COLO668 (cell line): ENCODE results near the gene ZNF654.
A peak's percentile ranks its signal among the peaks of the same experiment; 100 is the strongest.
"Not testable (repeated sequence)": the region's sequence is repeated elsewhere in the genome, so short reads cannot be mapped to it uniquely, and the experiment has no call there.

ENCODE experiments used
- DNase-seq: peaks from one replicate; lab custom pipeline; 2025; ENCODE audit not compliant: unreplicated experiment; lab: John Stamatoyannopoulos, UW

Gene ZNF654

DNA sequence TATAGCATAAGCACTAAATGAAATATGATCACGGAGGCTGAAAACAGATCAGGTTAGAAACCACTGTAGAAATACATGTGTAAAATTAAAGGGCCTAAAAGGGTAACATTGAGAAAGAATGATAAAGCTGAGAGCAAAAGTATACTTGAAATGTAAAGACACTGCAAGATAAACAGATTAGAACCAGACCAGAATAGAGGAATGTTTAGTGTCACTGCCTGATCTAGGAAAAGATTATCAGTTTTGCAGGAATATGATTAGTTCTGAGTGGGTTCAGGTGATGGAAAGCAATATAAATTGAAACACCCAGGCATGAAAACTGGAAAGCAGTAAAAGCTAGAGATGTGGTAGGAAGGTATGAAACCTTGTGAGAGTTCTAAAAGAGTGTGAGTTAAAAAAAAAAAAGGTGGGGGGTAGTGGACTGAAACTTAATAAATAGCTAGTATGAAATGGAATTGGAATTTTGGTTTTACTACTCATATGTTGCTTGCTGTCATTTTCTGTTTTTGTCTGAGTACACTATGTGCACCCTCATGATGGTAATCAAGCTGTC, 74.7 kb downstream of the ZNF654 start:
- DNase-seq = no peak

DNA sequence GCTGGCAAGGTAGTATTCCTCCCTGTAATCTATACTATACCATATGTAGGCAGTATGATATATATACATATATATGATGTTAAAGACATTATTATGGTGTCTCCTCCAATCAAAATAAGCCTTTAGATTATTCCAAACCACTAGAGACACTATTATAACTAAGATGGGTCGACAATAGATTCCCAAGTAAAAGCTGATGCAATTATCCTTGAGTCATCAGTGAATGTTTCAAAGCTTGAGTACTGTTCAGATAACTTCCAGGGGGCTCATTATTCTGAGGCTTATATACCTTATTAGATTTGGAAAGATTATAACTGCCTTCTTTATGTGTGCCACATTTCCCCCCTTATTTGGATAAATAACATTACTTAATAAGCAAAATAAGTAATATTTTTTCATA, 78.8 kb downstream of the ZNF654 start:
- no peak for DNase-seq

DNA sequence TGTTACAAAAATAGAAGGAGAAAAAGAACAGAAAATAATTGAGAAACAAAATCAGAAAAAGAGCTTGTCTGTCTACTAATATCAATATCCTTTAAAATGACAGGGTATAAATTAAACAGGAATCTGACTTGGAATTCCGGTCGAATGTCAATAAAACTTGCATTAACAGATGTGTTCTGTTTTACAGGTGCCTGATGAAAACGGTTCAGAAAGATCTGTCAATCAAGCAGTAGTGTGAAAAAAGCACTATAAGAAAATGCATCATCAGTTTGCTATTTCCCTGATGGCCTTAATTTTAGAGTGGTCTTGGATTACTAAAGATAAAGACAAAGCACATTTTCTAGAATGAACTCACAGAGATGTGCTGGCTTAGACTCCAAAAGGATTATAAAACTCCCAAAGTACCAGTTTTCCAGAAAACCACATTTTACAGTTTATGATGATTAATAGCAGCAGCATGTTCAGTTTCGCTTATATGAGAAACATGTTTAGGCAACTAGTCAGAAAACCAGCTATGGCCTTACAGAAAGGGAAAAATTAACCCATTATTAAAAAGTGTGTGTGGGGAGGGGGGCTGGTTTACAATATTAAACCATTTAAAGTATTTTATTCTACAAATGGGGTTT, 82.5 kb downstream of the ZNF654 start:
- DNase-seq = no peak

DNA sequence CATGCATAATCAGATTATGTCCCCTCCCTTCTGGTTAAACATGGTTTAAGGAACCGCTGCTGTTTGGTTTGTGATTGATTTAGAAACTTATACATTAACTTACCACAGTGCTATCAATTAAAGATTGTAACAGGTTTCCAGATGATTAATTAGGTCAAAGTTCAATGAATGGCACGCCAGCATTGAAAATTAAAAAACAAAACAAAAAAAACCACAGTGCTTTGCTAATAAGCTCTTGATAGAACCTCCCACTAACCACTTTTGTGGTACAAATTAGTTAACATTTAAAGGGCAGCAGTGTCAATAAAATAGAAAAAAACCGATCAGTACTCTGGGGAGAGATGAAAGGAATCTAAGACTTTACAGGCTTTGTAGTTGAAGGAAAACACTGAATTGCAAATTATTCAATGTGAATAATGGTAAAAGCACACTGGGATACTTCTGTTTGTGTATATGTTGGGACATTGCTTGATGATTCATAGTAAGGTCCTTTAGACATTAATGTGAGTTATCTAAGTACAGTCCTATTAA, 83.1 kb downstream of the ZNF654 start:
- DNase-seq = no peak

DNA sequence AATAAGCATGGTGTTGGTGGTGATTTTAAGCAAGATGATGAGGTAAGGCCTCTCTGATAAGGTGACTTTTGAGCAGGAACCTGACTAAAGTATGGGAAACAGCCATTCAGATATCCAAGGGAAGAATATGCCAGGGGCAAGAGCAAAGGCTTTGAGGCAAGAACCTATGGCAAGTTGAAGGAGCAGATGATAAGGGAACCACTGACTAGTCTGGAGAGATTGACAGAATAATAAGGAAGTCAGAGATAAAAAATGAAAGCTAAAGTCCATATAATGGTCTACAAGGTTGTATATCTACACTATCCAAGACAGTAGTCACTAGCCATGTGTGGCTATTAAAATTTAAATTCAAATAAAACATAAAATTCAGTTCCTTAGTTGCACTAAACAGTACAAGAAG, 88.2 kb downstream of the ZNF654 start:
- DNase-seq = no peak

DNA sequence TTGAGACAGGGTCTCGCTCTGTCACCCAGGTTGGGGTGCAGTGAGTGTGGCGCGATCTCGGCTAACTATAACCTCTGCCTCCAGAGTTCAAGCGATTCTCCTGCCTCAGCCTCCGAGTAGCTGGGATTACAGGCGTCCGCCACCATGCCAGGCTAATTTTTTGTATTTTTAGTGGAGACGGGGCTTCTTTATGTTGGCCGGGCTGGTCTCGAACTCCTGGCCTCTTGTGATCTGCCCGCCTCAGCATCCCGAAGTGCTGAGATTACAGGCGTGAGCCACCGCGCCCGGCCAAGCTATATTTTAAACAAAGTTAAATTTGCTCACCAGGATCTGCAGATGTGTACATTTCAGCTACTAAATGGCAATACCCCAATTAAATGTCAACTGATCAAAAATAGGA, 89.6 kb downstream of the ZNF654 start:
- no peak for DNase-seq

DNA sequence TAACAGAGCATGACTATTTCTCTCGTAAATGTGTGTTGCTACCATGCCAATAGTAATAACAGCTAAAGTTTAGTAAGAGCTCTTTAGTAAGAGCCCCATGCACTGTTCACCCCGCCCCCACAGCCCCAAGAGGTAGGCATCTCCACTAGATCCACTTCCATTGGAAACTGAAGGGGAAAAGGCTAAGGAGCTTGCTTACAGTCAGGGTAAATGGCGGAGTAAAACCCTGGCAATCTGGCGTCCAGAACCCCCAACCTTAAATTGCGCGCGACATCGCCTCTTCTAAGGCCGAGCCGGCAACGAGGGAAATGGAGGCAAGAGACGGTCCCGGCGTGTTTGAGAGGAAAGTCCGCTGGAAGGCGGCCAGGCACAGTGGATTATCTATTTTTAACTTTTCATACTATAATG, 90.0 kb downstream of the ZNF654 start:
- peak; percentile 45 for DNase-seq

DNA sequence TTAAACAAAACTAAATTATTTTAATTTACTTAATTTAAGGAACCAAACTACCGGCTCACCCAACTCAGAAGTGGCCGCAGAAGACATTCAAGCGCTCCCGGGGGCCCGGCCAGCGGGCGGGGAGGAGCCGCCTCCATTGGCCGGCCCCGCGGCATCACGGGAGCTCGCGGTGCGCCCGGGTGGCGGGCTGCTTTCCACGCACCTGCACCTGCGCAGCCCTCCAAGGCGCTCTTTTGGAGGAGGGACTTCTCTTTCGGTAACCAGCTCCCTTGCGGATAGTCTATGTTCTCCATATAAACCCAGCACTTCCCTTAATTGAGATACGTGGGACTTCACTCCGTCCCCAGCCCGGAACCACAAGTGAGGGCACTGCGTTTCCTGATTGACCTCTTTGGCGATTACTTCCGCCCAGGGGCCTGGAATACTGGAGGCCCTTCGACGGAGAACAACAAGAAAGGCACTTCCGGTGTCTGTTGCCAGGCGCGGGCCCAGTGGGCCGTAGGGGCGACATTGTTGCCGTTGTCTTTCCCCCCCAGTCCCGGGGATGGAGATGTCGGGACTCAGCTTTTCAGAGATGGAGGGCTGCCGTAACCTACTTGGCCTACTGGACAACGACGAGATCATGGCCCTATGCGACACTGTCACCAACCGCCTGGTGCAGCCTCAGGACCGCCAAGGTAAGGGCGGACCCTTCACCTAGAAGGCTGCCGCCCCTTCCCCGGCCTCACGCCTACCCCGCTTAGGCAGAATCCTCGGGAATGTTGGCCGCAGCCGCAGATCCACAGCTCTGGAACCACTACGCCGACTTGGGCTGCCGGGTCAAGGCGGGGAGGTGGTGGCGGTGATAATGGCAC, 90.7 kb downstream of the ZNF654 start, which contains the start of gene C3orf38:
C3orf38 (plus strand) TSS at position 451 of the 854 bp plus-strand sequence; CDS start at position 545, 94 bp downstream.
- DNase-seq = peak; percentile 83

DNA sequence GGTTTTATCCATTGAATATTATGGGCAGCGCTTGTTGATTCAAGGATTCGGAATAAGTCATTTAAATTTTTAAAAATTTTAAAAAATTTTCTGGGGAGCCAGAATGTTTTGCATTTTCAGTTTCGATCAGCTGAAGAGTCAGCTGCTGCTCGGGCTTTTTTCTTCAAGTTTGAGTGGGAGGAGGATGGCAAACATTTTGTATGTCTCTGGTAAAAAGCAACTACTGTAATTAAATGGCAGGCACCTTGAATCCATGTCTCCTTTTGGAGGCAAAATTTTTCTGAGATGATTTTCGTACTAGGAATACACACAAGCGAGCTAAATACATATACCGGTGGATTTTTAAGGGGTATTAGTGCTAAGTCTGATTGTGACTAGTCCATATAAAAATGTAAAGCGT, 91.3 kb downstream of the ZNF654 start:
- peak; percentile 6 for DNase-seq

DNA sequence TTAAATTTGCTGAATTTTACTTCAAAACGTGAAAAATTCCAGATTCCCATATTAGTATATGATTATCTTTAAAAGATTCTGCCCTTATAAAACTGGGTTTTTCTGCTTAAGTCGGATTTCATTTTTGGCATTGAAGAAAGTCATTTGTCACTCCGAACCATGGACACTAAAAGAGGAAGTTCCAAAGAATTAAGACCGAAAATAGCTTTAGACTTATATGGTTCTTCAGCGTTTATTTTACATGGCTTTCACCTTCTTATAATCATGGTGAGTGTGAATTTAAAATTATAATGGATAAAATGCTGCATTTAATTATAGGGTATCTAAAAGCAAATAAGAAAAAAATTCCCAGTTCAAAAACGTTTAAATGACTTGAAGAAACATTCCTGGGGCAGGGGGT, 91.8 kb downstream of the ZNF654 start:
- no peak for DNase-seq

DNA sequence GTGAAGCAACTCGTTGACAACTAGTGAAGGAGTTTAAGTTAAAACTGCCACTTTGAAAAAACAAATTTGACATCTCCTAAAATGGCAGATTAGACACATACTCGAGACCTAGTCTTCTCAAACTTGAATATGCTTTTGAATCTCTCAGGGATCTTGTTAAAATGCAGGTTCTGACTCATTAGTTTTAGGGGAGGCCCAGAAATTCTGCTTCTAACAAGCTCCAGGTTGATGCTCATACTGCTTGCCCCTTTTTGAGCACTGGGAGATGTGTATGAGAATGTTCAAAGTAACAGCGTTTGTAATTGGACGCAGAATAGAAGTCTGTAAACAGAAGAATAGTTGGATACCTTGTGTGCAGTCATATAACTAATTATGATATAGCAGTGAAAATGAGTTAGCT, 92.3 kb downstream of the ZNF654 start:
- DNase-seq = no peak

DNA sequence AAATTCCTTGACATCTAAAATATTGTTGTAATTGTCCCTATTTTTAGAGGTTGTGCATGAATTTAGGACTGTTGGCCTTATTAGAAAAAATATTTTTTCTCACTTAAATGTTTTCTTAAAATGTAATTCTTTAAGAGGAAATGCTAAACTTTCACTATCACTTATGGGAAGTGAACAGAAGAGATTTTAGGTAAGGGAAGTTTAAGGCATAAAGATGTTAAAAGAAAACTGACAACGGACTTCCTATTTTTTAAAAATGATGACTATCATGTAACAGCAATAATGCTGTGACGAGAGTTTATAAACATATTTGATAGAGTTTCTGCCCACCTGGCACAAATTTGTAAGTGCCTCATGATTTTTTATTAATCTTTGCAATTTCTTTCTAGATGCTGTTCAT, 93.8 kb downstream of the ZNF654 start:
- DNase-seq = no peak

DNA sequence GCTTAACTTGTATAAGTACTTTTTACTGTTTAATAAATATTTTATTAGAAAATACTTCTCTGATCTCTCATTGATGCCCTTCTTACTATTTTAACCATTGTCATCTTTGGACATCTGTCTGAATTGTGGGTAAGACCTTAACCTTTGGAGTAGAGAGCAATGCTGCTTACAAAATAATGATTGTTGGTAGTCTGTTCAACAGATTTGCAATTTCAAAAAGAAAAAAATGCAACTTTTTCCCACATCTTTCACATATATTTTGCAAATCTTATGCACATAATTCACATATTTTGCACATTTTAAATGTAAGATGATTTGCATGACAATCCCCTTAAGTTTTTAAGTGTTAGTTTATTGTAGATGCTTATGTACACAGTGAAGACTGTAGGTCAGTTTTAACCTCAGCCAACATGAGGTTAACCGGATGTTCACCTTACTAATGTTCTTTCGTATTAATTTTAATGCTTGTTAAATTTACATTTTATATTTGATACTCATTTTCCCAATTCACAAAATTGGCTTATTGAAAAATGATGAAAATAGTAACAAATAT, 107.4 kb downstream of the ZNF654 start:
- no peak for DNase-seq

DNA sequence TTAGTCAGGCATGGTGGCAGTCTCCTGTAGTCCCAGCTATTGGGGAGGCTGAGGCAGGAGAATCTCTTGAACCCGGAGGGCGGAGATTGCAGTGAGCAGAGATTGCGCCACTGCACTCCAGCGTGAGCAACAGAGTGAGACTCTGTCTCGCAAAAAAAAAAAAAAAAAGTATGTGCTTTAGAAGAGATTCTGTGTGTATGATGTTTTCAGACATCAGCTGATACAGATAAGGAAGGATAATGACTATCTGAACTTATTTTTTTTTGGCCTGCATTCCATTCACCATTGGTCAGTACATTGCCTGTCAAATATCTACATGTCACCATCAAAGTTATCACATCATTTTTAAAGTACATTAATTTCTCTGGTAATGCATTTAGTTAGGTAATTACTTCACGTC, 108.1 kb downstream of the ZNF654 start:
- DNase-seq = no peak

DNA sequence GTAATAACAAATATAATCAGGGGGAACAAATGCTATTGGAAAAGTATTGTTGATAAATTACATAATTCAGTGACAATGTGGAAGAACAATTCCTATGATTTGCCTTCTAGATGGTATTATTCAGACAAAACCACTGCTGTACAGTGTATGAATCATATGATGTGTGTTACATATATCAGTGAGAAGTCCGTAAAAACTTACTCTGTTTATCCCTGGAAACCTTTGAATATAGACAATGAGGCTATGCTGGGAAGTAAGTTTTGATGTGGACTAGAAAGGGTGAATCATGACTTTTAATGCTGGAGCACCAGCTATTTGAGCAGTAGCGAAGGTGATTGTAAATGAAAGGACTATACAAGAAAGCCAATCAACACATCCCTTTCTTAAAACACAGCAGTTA, 108.6 kb downstream of the ZNF654 start:
- DNase-seq = no peak

DNA sequence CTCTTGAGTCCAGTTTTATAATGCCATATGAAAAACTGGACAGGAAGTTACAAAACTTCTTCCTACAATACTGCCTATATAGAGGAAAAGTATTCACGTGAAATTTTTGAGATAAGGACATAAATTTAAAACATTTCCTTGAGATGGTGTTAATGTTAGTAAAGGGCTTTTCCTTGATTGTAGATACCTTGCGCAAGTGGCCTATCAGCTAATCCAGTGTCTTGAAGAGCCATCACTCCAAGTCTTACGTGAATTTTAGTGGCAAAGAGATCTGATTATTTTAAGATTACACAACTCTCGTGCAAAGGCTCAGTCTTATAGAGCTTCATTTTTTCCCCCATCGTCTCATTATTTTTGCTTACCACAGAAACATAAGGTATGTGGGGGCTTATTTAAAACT, 109.1 kb downstream of the ZNF654 start:
- no peak for DNase-seq

DNA sequence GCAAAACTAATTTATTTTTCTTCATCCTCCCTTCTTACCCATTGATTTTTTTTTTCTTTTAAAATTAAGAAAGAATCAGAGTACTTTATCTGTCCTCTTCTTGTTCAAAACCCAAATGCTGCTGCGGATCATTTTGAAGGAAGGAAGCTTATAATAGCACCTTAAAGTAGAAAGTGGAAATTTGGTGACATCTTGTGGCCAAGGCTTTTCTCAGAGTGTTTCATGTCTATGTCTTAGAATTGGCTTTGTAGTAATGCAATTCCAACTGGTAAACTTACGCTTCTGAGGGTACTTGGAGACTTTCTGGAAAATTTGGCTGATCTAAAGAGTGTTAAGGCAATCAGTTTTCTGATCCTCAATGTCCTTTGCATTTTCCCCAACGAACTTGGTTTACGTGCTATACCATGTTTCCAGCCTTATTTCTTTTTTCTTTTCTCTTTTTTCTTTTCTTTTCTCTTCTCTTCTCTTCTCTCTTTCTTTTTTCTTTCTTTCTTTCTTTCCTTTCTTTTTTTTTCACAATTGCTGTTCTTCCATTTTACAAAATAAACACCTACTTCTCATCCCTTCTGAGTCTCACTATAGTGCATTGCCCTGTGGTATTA, 121.4 kb downstream of the ZNF654 start:
- no peak for DNase-seq

DNA sequence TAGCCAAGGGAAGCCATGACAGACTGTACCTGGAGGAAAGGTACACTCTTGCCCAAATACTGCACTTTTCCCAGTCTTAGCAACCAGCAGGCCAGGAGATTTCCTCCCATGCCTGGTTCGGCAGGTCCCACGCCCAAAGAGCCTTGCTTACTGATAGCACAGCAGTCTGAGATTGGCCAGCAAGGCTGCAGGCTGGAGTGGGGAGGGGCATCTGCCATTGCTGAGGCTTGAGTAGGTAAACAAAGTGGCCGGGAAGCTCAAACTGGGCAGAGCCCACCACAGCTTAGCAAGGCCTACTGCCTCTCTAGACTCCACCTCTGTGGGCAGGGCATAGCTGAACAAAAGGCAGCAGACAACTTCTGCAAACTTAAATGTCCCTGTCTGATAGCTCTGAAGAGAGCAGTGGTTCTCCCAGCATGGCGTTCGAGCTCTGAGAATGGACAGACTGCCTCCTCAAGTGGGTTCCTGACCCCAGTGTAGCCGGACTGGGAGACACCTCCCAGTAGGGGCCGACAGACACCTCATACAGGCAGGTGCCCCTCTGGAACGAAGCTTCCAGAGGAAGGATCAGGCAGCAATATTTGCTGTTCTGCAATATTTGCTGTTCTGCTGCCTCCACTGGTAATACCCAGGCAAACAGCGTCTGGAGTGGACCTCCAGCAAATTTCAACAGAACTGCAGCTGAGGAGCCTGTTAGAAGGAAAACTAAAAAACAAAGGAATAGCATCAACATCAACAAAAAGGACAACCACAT, 123.3 kb downstream of the ZNF654 start:
- not testable (repeated sequence) for DNase-seq

DNA sequence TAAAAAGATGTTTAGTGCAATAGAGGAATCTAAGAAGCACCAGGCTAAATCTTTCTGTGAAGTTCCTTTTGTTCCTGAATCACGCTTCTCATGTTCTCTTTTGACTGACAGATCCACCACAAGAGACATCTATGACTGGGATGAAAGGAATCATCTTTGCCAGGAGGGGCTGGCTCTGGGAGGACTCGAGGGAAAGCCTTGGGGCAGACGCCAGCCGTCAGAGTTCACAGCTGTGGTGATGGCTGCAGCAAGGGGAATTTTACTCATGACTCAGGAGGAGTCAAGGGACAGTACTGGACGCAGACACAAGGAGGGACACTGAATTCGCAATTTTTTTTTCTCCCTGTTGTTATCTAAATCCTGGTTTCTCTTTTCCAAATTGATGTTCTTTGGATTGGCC, 129.4 kb downstream of the ZNF654 start:
- DNase-seq = no peak

DNA sequence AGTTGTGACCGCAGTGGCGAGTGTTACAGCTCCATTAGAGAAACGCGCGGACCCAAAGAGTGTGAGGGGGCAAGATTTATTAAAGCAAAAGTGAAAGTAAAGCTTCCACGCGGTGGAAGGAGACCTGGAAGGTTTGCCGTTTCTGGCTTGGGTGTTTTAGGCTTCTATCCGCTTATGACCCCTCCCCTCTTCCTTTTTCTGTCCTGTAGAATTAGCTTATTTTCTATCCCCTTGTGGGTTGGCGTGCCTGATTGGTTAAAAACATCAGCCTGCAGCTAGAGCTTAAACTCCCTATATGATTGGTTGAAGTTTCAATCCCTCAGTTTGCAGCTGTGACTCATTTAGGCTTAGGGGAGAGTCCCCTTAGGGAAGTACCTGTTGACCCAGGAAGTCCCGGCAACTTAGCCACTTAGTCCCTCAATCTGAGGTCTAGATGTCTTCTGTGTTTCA, 130.3 kb downstream of the ZNF654 start:
- DNase-seq = no peak
